Islet of Langerhans (tissue), 1 donor: Measurements from ENCODE around the gene ANKRD30B.
"Not testable (repeated sequence)": the region's sequence is repeated elsewhere in the genome, so short reads cannot be mapped to it uniquely, and the experiment has no call there.

Source experiments
- FAIRE-seq: peaks from one replicate; lab custom pipeline; 2011; peaks lifted over from hg19 to GRCh38; lab: Jason Lieb, UNC

The ANKRD30B gene

GRCh38 chr18:14851533-14851932, 103.6 kb downstream of the ANKRD30B start:
- FAIRE-seq = not testable (repeated sequence)

GRCh38 chr18:14855634-14856033, 107.7 kb downstream of the ANKRD30B start:
- not testable (repeated sequence) for FAIRE-seq

GRCh38 chr18:14856256-14856655, 108.3 kb downstream of the ANKRD30B start:
- not testable (repeated sequence) for FAIRE-seq

DNA sequence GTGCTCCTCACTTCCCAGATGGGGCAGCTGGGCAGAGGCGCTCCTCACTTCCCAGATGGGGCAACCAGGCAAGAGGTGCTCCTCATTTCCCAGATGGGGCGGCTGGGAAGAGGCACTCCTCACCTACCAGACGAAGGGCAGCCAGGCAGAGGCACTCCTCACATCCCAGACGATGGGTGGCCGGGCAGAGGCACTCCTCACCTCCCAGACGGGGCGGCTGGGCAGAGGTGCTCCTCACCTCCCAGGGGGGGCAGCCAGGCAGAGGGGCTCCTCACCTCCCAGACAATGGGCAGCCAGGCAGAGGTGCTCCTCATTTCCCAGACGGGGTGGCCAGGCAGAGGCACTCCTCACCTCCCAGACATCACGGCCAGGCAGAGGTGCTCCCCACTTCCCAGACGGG, 110.5 kb downstream of the ANKRD30B start:
- FAIRE-seq = not testable (repeated sequence)

- FAIRE-seq = not testable (repeated sequence)
These were observed 112.0 kb downstream of the ANKRD30B start for GRCh38 chr18:14859995-14860394.

GRCh38 chr18:14866426-14866825, 118.5 kb downstream of the ANKRD30B start:
- not testable (repeated sequence) for FAIRE-seq

- FAIRE-seq = not testable (repeated sequence)
These were observed 120.0 kb downstream of the ANKRD30B start for GRCh38 chr18:14867988-14868387.

- not testable (repeated sequence) for FAIRE-seq
These were observed 120.9 kb downstream of the ANKRD30B start for GRCh38 chr18:14868825-14869224.

DNA sequence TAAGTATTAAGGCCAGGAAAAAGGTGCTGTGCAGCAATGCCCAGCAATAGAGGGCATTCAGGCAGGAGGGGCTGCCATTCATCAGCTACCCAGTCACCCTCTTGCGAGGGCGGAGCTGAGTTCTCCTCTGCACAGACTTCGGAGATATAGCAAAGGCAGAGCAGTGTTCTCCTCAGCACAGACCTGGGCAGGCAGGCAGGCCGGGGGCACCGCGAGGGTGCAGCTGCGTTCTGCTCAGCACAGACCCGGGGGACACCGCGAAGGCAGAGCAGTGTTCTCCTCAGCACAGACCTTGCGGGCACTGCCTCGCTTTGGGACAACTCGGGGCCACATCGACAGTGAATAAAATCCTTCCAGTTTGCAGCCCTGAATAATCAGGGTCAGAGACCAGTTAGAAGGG, 130.9 kb downstream of the ANKRD30B start:
- not testable (repeated sequence) for FAIRE-seq

DNA sequence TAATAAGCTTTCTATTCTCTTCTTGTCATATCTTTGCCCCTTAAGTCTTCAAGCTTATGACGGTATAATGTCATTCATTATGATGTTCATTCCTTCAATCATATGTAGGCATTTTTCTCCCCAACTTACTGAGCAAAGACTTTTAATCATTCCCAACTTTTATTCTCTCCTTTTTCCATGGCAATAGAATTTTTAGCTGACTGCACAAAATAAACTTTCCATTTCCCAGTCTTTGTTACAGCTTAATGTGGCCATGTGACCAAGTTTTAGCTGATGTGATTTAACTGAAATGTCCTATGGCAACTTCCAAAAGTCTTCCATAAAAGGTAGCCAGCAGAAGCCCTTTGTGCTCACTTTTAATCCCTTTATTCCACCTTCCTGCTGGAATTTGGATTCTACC, 152.5 kb downstream of the ANKRD30B start:
- FAIRE-seq = no peak
